ENCODE data around the gene POT1. TPM values are rescaled to one million over a fixed set of nuclear protein-coding genes. Genes with fewer than 3 reads are reported as not detected.

POT1 gene
- total and polyA plus RNA-seq, 2 donors (not counting 3 experiments of a cell fraction or from before 2014, with no cell fraction given) = 11.1 to 22.4 TPM

GRCh38 chr7:124796771-124797170 lies 132.9 kb downstream of the POT1 start:
- Histone ChIP-seq H3K27ac (ENCODE audit: insufficient read depth, low read depth, low read length) (no peak overlapping the region), H3K9ac (replicated peaks; ENCODE audit: extremely low read depth, insufficient read depth, low read length) (no peak overlapping the region), H2AFZ (ENCODE audit: low read depth, low read length) (no peak overlapping the region), H4K20me1 (replicated peaks; ENCODE audit: control insufficient read depth, extremely low read depth, insufficient read depth, low read length) (no peaks in the 10 kb centered on the region), H3K4me1 (ENCODE audit: control insufficient read depth, extremely low read depth, insufficient read depth, low read length) (no peaks in the 10 kb centered on the region), H3K27me3 (ENCODE audit: control insufficient read depth in 2 of 2, insufficient read depth in 2 of 2, low read length in 2 of 2) (peaks cover 2 to 6% of the 10 kb centered on the region in 2 experiments), H3K4me3 (replicated peaks in 1 of 3; ENCODE audit: insufficient read depth in 1 of 3, low read depth in 1 of 3, low read length in 3 of 3) (no peak overlapping the region), H3K9me1 (replicated peaks; ENCODE audit: control insufficient read depth, extremely low read depth, insufficient read depth, low read length) (no peaks in the 10 kb centered on the region), H3K36me3 (ENCODE audit: control insufficient read depth in 2 of 2, extremely low read depth in 1 of 2, insufficient read depth in 2 of 2, low read length in 2 of 2) (no peaks in the 10 kb centered on the region), H3K9me3 (replicated peaks; ENCODE audit: control insufficient read depth, insufficient read depth, low read length) (no peaks in the 10 kb centered on the region), H3K79me2 (ENCODE audit: control insufficient read depth, insufficient read depth, low read length) (no peaks in the 10 kb centered on the region), H3K4me2 (ENCODE audit: insufficient read depth, low read length) (no peak overlapping the region)
- FAIRE-seq = no peak
- intact Hi-C loops (cut with micrococcal nuclease) = no loop called here
- dilution Hi-C loops (cut with MboI; ENCODE audit: extremely low pct_ligation_motif_present, low sequenced_read_pairs) = no loop called here
- BruUV-seq (replicated peaks) = no TSS peak
- ChIA-PET POLR2A (no interaction called here), CTCF (interaction anchor here (1.4 kb wide), 1 partner anchor 12 kb away, joined by 3 read pairs; no protein-coding TSS in a partner anchor)
- no peak for DNase-seq (ENCODE audit: low read depth, low spot score)
- TF ChIP-seq JUN (IDR thresholded peaks at IDR 0.05; ENCODE audit: borderline replicate concordance, insufficient read depth, insufficient read length, low read depth) (no peak), MAX (IDR thresholded peaks at IDR 0.05; ENCODE audit: insufficient read depth, insufficient read length) (no peak), CTCF (IDR thresholded peaks at IDR 0.05; ENCODE audit: extremely low read depth in 1 of 2, insufficient read depth in 1 of 2, low read depth in 1 of 2, low read length in 2 of 2) (no peak), MYC (IDR thresholded peaks at IDR 0.05; ENCODE audit: low read depth, low read length) (no peak), EZH2 (IDR thresholded peaks at IDR 0.05; ENCODE audit: borderline replicate concordance, low read depth, low read length, severe bottlenecking) (no peak), FOS (IDR thresholded peaks at IDR 0.05; ENCODE audit: borderline replicate concordance, insufficient read depth, low read length) (no peak), POLR2A (IDR thresholded peaks at IDR 0.05; ENCODE audit: low read depth, low read length) (no peak), POLR2AphosphoS5 (IDR thresholded peaks at IDR 0.05; ENCODE audit: insufficient read depth, low read depth, low read length) (no peak), GATA2 (IDR thresholded peaks at IDR 0.05; ENCODE audit: insufficient read depth, insufficient read length, low read depth, low read length) (no peak)
